HCT116 (cell line): ENCODE data around the gene WHRN. TPM values are rescaled to one million over a fixed set of nuclear protein-coding genes. Genes with fewer than 3 reads are reported as not detected.

Source experiments
- ATAC-seq: fragments of 200-7000 bp; cut with Tn5 transposase; 2 replicates; pipeline ENCODE4 v1.9.1; 2020; ENCODE audit warnings: mild to moderate bottlenecking, moderate library complexity
- BruUV-seq: library from RNA; stranded (reverse); fragments of 400-500 nt; replicated peaks from 2 replicates; lab custom pipeline; 2021; lab: Mats Ljungman, UMichigan
- CTCF ChIA-PET: fragments of 300-600 bp; sonication (Branson Sonifier 250); formaldehyde crosslinking; loops from one replicate; lab custom pipeline; 2021; ENCODE audit warnings: antibody characterized with exemption; lab: Charles Lee
- POLR2A ChIA-PET: fragments of 300-600, 350-600 bp; sonication (Branson Sonifier 250); formaldehyde crosslinking; loops from one replicate; lab custom pipeline; 2021; ENCODE audit warnings: antibody characterized with exemption; lab: Charles Lee
- RAD21 ChIA-PET, 2 experiments: fragments of 300-600 bp; sonication (Branson Sonifier 250); formaldehyde crosslinking; loops; one replicate each; lab custom pipeline; 2023; ENCODE audit warnings: low total read pairs in 2 of 2; ENCODE audit not compliant: uncharacterized antibody in 2 of 2, unreplicated experiment in 2 of 2, low non-redundant PET in 1 of 2; lab: Charles Lee
- DNase-seq: peaks from one replicate; pipeline ENCODE4 v3.0.0-alpha.2; 2010; ENCODE audit warnings: low read depth, low spot score
- H2AFZ ChIP-seq: fragments of 200-600 bp; shearing (Covaris generic), sonication (generic); 2 replicates; pipeline ENCODE4 v1.6.1; 2017; ENCODE audit warnings: low read depth, mixed run types, mixed read lengths, antibody characterized with exemption, low read length; ENCODE audit not compliant: poor library complexity, severe bottlenecking
- H3K27ac ChIP-seq: 2 replicates; pipeline ENCODE4 v1.5.1; 2012; ENCODE audit warnings: low read depth, low read length
- H3K27me3 ChIP-seq: fragments of 200-600 bp; sonication (generic); 2 replicates; pipeline ENCODE4 v1.6.1; 2016; ENCODE audit warnings: mixed run types, low read length, mixed read lengths; ENCODE audit not compliant: insufficient read depth
- H3K36me3 ChIP-seq, 2 experiments: fragments of 200-500 bp in 1 of 2; fragments of 200-600 bp in 1 of 2; sonication (Bioruptor generic) in 1 of 2; sonication (generic) in 1 of 2; 2 replicates each; pipeline versions ENCODE4 v1.5.1 to v1.6.1; 2014 to 2016; ENCODE audit warnings: low read length in 2 of 2, inconsistent platforms in 1 of 2, mixed read lengths in 1 of 2, mixed run types in 1 of 2; ENCODE audit not compliant: insufficient read depth in 2 of 2, control insufficient read depth in 1 of 2
- H3K4me1 ChIP-seq, 2 experiments: fragments of 200-600 bp in 1 of 2; sonication (generic) in 1 of 2; 2 replicates each; pipeline versions ENCODE4 v1.5.1 to v1.6.1; 2012 to 2017; ENCODE audit warnings: low read length in 2 of 2, inconsistent platforms in 1 of 2, mild to moderate bottlenecking in 1 of 2, mixed read lengths in 1 of 2, mixed run types in 1 of 2, moderate library complexity in 1 of 2; ENCODE audit not compliant: insufficient read depth in 2 of 2, control insufficient read depth in 1 of 2
- H3K4me2 ChIP-seq: fragments of 200-600 bp; sonication (generic); 2 replicates; pipeline ENCODE4 v1.6.1; 2017; ENCODE audit warnings: mixed run types, low read length, mixed read lengths
- H3K4me3 ChIP-seq, 2 experiments: fragments of 200-600 bp in 1 of 2; sonication (generic) in 1 of 2; replicated peaks in 1 of 2; 2 replicates each; pipeline ENCODE4 v1.5.1; 2011 to 2016; ENCODE audit warnings: low read length in 2 of 2, control low read depth in 1 of 2, low read depth in 1 of 2, mild to moderate bottlenecking in 1 of 2, mixed read lengths in 1 of 2, mixed run types in 1 of 2
- H3K79me2 ChIP-seq: fragments of 200-600 bp; sonication (generic); 2 replicates; pipeline ENCODE4 v1.6.1; 2017; ENCODE audit warnings: mild to moderate bottlenecking, mixed run types, low read length, moderate library complexity, mixed read lengths; ENCODE audit not compliant: insufficient read depth
- H3K9ac ChIP-seq: fragments of 200-600 bp; sonication (generic); 2 replicates; pipeline ENCODE4 v1.6.1; 2016; ENCODE audit warnings: low read length, mixed read lengths
- H3K9me2 ChIP-seq: fragments of 200-600 bp; sonication (generic), shearing (Covaris generic); 2 replicates; pipeline ENCODE4 v1.6.1; 2017; ENCODE audit warnings: mixed run types, mild to moderate bottlenecking, moderate library complexity; ENCODE audit not compliant: insufficient read depth
- H3K9me3 ChIP-seq, 2 experiments: fragments of 200-500 bp in 1 of 2; fragments of 200-600 bp in 1 of 2; sonication (Bioruptor generic) in 1 of 2; sonication (generic) in 1 of 2; 2 replicates each; pipeline ENCODE4 v1.6.1; 2014 to 2017; ENCODE audit warnings: low read length in 2 of 2, mixed read lengths in 2 of 2, inconsistent platforms in 1 of 2, low read depth in 1 of 2, mild to moderate bottlenecking in 1 of 2, mixed run types in 1 of 2, moderate library complexity in 1 of 2; ENCODE audit not compliant: control insufficient read depth in 1 of 2, insufficient read depth in 1 of 2
- H4K20me1 ChIP-seq: fragments of 200-600 bp; sonication (generic), shearing (Covaris generic); 2 replicates; pipeline ENCODE4 v1.6.1; 2017; ENCODE audit warnings: mixed run types, mild to moderate bottlenecking, moderate library complexity; ENCODE audit not compliant: insufficient read depth
- ATF3 ChIP-seq: IDR thresholded peaks from 2 replicates; pipeline ENCODE4 v1.6.1; 2012
- CBX3 ChIP-seq: IDR thresholded peaks from 2 replicates; pipeline ENCODE4 v1.6.1; 2012; ENCODE audit warnings: low read depth
- CEBPB ChIP-seq: IDR thresholded peaks from 2 replicates; pipeline ENCODE4 v1.6.1; 2012; ENCODE audit warnings: low read depth
- EGR1 ChIP-seq: IDR thresholded peaks from 2 replicates; pipeline ENCODE4 v1.6.1; 2012; ENCODE audit warnings: low read depth
- ELF1 ChIP-seq: IDR thresholded peaks from 2 replicates; pipeline ENCODE4 v1.6.1; 2012; ENCODE audit warnings: low read depth, borderline replicate concordance
- EZH2 ChIP-seq: fragments of 200-600 bp; sonication (generic); IDR thresholded peaks from 2 replicates; pipeline ENCODE4 v1.6.1; 2017; ENCODE audit warnings: antibody characterized with exemption, mixed run types
- EZH2phosphoT487 ChIP-seq: fragments of 200-600 bp; IDR thresholded peaks from 2 replicates; pipeline ENCODE4 v1.6.1; 2018; ENCODE audit warnings: antibody characterized with exemption, borderline replicate concordance
- FOSL1 ChIP-seq: IDR thresholded peaks from 2 replicates; pipeline ENCODE4 v1.6.1; 2012; ENCODE audit warnings: low read depth
- JUND ChIP-seq: IDR thresholded peaks from 2 replicates; pipeline ENCODE4 v1.6.1; 2012
- POLR2A ChIP-seq: IDR thresholded peaks from 2 replicates; pipeline ENCODE4 v1.7.0; 2011; ENCODE audit warnings: borderline replicate concordance; ENCODE audit not compliant: insufficient read depth, insufficient read length; ENCODE audit errors: extremely low read depth
- RAD21 ChIP-seq: IDR thresholded peaks from 2 replicates; pipeline ENCODE4 v1.6.1; 2012; ENCODE audit warnings: low read depth, mild to moderate bottlenecking
- REST ChIP-seq: IDR thresholded peaks from 2 replicates; pipeline ENCODE4 v1.6.1; 2012; ENCODE audit warnings: low read depth
- SIN3A ChIP-seq: IDR thresholded peaks from 2 replicates; pipeline ENCODE4 v1.6.1; 2012; ENCODE audit warnings: low read depth
- SP1 ChIP-seq: IDR thresholded peaks from 2 replicates; pipeline ENCODE4 v1.6.1; 2012; ENCODE audit warnings: low read depth
- SRF ChIP-seq: IDR thresholded peaks from 2 replicates; pipeline ENCODE4 v1.6.1; 2012; ENCODE audit warnings: low read depth
- YY1 ChIP-seq: IDR thresholded peaks from 2 replicates; pipeline ENCODE4 v1.6.1; 2011; ENCODE audit warnings: low read length, low read depth, moderate library complexity, mild to moderate bottlenecking; ENCODE audit not compliant: insufficient replicate concordance; ENCODE audit errors: extremely low read depth
- ZBTB33 ChIP-seq: IDR thresholded peaks from 2 replicates; pipeline ENCODE4 v1.6.1; 2011; ENCODE audit warnings: mild to moderate bottlenecking, low read length, moderate library complexity; ENCODE audit not compliant: insufficient replicate concordance; ENCODE audit errors: extremely low read depth
- ZFX ChIP-seq: fragments of 450-650 bp; IDR thresholded peaks from 2 replicates; pipeline ENCODE4 v1.6.1; 2017
- ZNF274 ChIP-seq: fragments of 200-500 bp; sonication (Bioruptor generic); IDR thresholded peaks from 2 replicates; pipeline ENCODE4 v1.6.1; 2014; ENCODE audit warnings: mild to moderate bottlenecking, low read depth, low read length, inconsistent platforms
- intact Hi-C: fragments of 100-400 bp; cut with micrococcal nuclease; formaldehyde crosslinking; loops from 2 replicates; pipeline ENCODE4 v1.10.0; 2022
- total RNA-seq: library from RNA; stranded (reverse); gene quantifications from one replicate; pipeline ENCODE4 v1.2.1, GENCODE V29; 2021; ENCODE audit not compliant: unreplicated experiment
- TF ChIP-seq, protein P1 (sequence below): IDR thresholded peaks from 2 replicates; pipeline ENCODE4 v1.6.1; 2012

The WHRN gene
- total RNA-seq, 1 experiment from 2014 or later: 12.8 TPM

DNA sequence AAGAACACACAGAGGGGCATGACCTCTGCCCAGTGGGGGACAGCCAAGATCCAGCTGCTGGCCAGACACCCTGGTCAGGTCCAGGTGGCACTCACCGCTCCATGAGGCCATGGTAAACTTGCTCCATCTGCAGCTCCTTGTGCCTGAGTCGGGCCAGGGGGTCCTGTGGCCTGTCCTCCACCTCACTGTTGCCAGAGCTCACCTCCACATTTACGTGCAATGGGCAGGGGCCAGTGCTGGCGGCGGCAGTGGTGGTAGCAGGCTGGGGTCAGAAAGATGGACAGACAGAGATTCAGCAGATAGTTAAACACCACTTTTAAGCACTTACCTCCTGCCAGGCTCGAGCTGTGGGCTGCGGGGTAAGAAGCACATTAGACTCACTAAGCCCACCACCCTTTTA, 145.5 kb downstream of the WHRN start:
- no peaks in the 10 kb centered on the region for H3K9me2 ChIP-seq
- DNase-seq (no peak), ATAC-seq (no peak)
- no peaks in the 10 kb centered on the region for H3K27me3 ChIP-seq
- BruUV-seq: no TSS peak
- RAD21 ChIA-PET: no interaction called here
- no peak overlapping the region for H3K27ac ChIP-seq
- H3K9me3 ChIP-seq: no peaks in the 10 kb centered on the region
- H2AFZ ChIP-seq: no peak overlapping the region
- H3K79me2 ChIP-seq: no peaks in the 10 kb centered on the region
- H3K4me1 ChIP-seq: no peaks in the 10 kb centered on the region
- no peak overlapping the region for H3K4me3 ChIP-seq
- no peak overlapping the region for H3K9ac ChIP-seq
- no peaks in the 10 kb centered on the region; a peak in 1 of 4 replicates for H3K36me3 ChIP-seq
- CTCF ChIA-PET: no interaction called here
- TF ChIP-seq REST: no peak
- TF ChIP-seq YY1: no peak
- no peak for TF ChIP-seq EZH2
- no peak for TF ChIP-seq ELF1
- no peak for TF ChIP-seq EGR1
- no peak for TF ChIP-seq CBX3
- no peak for TF ChIP-seq SP1
- TF ChIP-seq SRF: no peak
- no peak for TF ChIP-seq ZBTB33
- TF ChIP-seq POLR2A: no peak
- TF ChIP-seq ATF3: no peak
- TF ChIP-seq EZH2phosphoT487: no peak
- no peak for TF ChIP-seq RAD21
- no peak for TF ChIP-seq FOSL1
- TF ChIP-seq, protein P1, sequence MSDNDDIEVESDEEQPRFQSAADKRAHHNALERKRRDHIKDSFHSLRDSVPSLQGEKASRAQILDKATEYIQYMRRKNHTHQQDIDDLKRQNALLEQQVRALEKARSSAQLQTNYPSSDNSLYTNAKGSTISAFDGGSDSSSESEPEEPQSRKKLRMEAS: no peak
- TF ChIP-seq JUND: no peak
- TF ChIP-seq ZNF274: no peak
- TF ChIP-seq CEBPB: no peak
- no peak for TF ChIP-seq SIN3A
- no peak for TF ChIP-seq ZFX
- no peak overlapping the region for H3K4me2 ChIP-seq
- H4K20me1 ChIP-seq: no peaks in the 10 kb centered on the region
- intact Hi-C loops: no loop called here
- POLR2A ChIA-PET: no interaction called here
